ENCODE measurements around the gene LRRC46. TPM values are rescaled to one million over a fixed set of nuclear protein-coding genes. Genes with fewer than 3 reads are reported as not detected.

Gene LRRC46
- total RNA-seq, 1 donor from 2014 or later = not detected

DNA sequence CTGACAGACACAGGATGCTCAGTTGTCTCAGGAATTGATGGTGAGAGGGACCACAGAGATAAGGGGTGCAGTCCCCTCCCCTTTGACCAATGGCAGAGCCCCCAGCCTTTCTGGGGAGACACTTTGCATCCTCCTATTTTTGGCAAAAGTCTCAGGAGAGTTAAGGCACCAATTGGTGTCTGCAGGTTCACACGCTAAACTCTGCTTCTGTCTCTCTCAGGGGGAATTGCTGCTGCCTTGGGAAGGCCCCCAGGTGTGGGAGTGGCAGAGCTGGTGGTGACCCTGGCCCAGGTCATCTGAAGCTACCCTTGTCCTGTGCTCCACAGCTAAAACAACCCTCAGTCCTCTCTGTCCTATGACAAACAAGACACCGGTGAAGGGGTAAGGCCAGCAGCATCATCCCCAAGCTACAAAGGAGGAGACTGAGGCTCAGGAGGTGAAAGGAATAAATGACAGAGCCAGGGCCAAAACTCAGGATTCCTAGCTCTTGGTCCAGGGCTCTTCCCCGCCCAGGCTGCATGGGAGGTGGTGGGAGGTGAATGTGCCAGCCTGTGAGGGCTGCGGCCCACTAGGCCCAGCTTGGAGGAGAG, 30.2 kb upstream of the LRRC46 start:
- Histone ChIP-seq H3K36me3 (ENCODE audit: control insufficient read depth in 3 of 3, insufficient read depth in 3 of 3, low read length in 3 of 3) (no peaks in the 10 kb centered on the region), H3K9ac (ENCODE audit: low read depth in 1 of 3, low read length in 3 of 3) (no peak overlapping the region), H3K27me3 (ENCODE audit: control insufficient read depth in 3 of 3, insufficient read depth in 3 of 3, low read length in 3 of 3) (no peaks in the 10 kb centered on the region), H3K9me3 (ENCODE audit: control insufficient read depth in 3 of 3, low read length in 3 of 3) (no peaks in the 10 kb centered on the region), H3K27ac (ENCODE audit: low read depth, low read length) (no peak overlapping the region), H3K4me1 (ENCODE audit: control insufficient read depth in 3 of 3, insufficient read depth in 3 of 3, low read length in 3 of 3) (peaks cover 6 to 14% (median 8%) of the 10 kb centered on the region in 3 donors), H3K4me3 (ENCODE audit: low read length in 3 of 3) (no peak overlapping the region)

DNA sequence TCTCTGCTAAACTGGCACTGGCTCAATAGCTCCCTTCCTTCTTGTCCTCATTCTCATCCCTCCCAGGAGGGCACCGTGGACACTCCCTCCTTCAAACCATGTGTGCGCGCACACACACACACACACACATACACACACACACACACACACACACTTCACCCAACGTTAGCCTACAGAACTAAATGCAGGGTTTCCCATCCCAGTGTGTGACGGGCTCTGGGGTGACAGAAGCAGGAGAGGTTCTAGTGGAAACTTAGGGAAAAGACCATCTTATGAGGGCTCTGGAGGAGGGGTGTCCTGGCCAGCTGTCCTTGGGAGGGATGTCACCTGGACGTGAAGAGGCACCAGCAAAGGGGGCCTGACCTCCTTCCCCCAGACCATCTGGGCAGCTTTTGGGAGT, 29.6 kb upstream of the LRRC46 start:
- no peak overlapping the region for H3K4me3 ChIP-seq (ENCODE audit: low read length in 3 of 3)
- no peak overlapping the region for H3K9ac ChIP-seq (ENCODE audit: low read depth in 1 of 3, low read length in 3 of 3)
- H3K9me3 ChIP-seq (ENCODE audit: control insufficient read depth in 3 of 3, low read length in 3 of 3) = no peaks in the 10 kb centered on the region
- peaks cover 10 to 20% (median 13%) of the 10 kb centered on the region in 3 donors for H3K4me1 ChIP-seq (ENCODE audit: control insufficient read depth in 3 of 3, insufficient read depth in 3 of 3, low read length in 3 of 3)
- H3K27ac ChIP-seq (ENCODE audit: low read depth, low read length) = no peak overlapping the region
- peaks cover 0 to 2% (median 0%) of the 10 kb centered on the region in 3 donors for H3K36me3 ChIP-seq (ENCODE audit: control insufficient read depth in 3 of 3, insufficient read depth in 3 of 3, low read length in 3 of 3)
- no peaks in the 10 kb centered on the region for H3K27me3 ChIP-seq (ENCODE audit: control insufficient read depth in 3 of 3, insufficient read depth in 3 of 3, low read length in 3 of 3)

DNA sequence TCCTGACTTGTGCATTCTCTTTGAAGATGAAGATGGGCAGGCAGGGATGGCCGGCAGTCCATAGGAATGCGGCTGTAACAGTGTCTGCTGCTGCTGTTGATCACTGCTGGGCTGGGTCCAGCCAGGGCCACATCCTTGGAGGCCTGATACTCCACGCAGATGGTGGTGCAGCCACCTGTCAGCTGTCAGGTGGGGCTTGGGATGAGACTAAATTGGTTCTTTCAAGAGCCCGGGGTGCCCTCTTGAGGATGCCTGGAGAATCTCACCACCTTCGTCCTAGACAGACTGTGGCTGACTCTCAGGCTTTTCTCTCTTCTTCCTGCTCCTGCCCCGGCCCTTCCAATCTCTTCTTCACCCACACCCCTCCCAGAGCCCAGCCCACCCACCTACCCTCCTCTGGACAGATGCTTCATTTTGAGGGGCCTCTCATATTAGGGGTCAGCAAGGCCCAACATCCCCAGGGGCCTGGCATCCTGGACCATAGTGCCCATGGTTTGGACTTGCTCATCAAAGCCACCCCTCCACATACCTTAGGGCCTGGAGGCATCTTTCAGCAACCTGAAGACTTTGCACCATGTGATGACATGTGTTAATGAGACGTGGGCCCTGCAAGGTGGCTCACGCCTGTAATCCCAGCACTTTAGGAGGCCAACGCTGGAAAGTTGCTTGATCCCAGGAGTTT, 29.0 kb upstream of the LRRC46 start:
- peaks cover under 1 to 7% (median 5%) of the 10 kb centered on the region in 3 donors for H3K36me3 ChIP-seq (ENCODE audit: control insufficient read depth in 3 of 3, insufficient read depth in 3 of 3, low read length in 3 of 3)
- no peak overlapping the region for H3K9ac ChIP-seq (ENCODE audit: low read depth in 1 of 3, low read length in 3 of 3)
- H3K4me3 ChIP-seq (ENCODE audit: low read length in 3 of 3) = no peak overlapping the region
- no peaks in the 10 kb centered on the region for H3K9me3 ChIP-seq (ENCODE audit: control insufficient read depth in 3 of 3, low read length in 3 of 3)
- H3K27me3 ChIP-seq (ENCODE audit: control insufficient read depth in 3 of 3, insufficient read depth in 3 of 3, low read length in 3 of 3) = no peaks in the 10 kb centered on the region
- H3K27ac ChIP-seq (ENCODE audit: low read depth, low read length) = no peak overlapping the region
- H3K4me1 ChIP-seq (ENCODE audit: control insufficient read depth in 3 of 3, insufficient read depth in 3 of 3, low read length in 3 of 3) = peaks cover 15 to 26% (median 19%) of the 10 kb centered on the region in 3 donors

DNA sequence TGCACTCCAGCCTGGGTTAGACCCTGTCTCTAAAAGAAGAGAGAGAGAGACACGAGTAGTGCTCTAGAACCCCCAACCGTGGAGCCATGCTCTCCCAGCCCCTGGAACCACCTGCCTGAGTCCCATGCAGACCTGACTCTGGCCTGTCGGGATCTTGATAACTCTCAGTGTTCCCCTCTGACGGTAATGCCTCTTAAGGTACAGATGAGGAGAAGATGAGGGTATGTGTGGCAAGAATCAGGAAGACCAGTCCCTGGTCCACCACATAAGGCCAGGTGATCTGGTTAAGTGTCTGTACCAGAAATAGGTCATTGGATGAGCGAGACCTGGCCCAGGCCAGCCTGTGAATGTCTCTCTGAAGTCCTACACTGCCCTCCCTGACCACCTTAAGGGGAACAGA, 28.3 kb upstream of the LRRC46 start:
- Histone ChIP-seq H3K9me3 (ENCODE audit: control insufficient read depth in 3 of 3, low read length in 3 of 3) (no peaks in the 10 kb centered on the region), H3K4me1 (ENCODE audit: control insufficient read depth in 3 of 3, insufficient read depth in 3 of 3, low read length in 3 of 3) (peaks cover 15 to 33% (median 23%) of the 10 kb centered on the region in 3 donors), H3K36me3 (ENCODE audit: control insufficient read depth in 3 of 3, insufficient read depth in 3 of 3, low read length in 3 of 3) (peaks cover 7 to 14% (median 12%) of the 10 kb centered on the region in 3 donors), H3K9ac (ENCODE audit: low read depth in 1 of 3, low read length in 3 of 3) (no peak overlapping the region), H3K27me3 (ENCODE audit: control insufficient read depth in 3 of 3, insufficient read depth in 3 of 3, low read length in 3 of 3) (no peaks in the 10 kb centered on the region), H3K4me3 (ENCODE audit: low read length in 3 of 3) (no peak overlapping the region), H3K27ac (ENCODE audit: low read depth, low read length) (no peak overlapping the region)

DNA sequence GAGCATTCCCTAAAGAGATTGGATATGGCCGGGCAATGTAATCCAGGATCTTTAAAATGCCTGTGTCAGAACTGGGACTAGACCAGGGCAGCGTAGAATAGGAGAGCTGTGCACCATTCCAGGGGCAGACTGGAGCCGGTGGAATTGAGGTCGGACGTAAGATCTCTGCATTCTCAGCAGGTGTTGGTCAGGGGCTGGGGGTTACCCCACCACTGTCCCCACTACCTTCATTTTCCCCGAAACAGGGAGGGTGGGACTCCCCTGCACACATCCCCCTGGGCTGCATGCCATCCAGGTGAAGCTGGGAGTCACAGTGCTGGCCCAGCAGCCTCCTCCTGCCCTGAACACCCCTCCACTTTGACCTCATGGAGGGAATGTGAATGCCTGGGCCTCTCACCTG, 27.7 kb upstream of the LRRC46 start:
- peaks cover 13 to 20% (median 18%) of the 10 kb centered on the region in 3 donors for H3K36me3 ChIP-seq (ENCODE audit: control insufficient read depth in 3 of 3, insufficient read depth in 3 of 3, low read length in 3 of 3)
- no peak overlapping the region for H3K9ac ChIP-seq (ENCODE audit: low read depth in 1 of 3, low read length in 3 of 3)
- H3K4me3 ChIP-seq (ENCODE audit: low read length in 3 of 3) = no peak overlapping the region
- H3K4me1 ChIP-seq (ENCODE audit: control insufficient read depth in 3 of 3, insufficient read depth in 3 of 3, low read length in 3 of 3) = peaks cover 15 to 35% (median 23%) of the 10 kb centered on the region in 3 donors
- H3K9me3 ChIP-seq (ENCODE audit: control insufficient read depth in 3 of 3, low read length in 3 of 3) = no peaks in the 10 kb centered on the region
- no peaks in the 10 kb centered on the region for H3K27me3 ChIP-seq (ENCODE audit: control insufficient read depth in 3 of 3, insufficient read depth in 3 of 3, low read length in 3 of 3)
- no peak overlapping the region for H3K27ac ChIP-seq (ENCODE audit: low read depth, low read length)

DNA sequence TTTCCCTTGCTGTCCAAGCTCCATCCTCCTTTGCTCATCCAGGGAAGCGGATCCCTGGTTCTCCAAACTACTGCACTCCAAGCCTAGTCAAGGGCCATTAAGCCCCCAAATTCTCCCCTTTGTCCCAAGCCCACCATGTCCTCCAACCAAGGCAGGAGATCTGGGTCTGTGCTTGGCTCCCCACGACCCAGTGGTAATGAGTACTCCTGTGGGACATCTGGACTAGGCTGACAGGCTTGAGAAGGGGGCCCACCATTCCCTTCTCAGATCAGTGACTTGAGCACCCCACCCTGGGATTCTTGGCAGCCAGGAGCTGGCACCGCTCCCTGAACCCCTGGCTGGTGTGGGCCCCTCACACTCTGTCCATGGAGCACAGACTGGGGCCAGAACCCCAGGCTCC, 27.0 kb upstream of the LRRC46 start:
- H3K36me3 ChIP-seq (ENCODE audit: control insufficient read depth in 3 of 3, insufficient read depth in 3 of 3, low read length in 3 of 3) = peaks cover 20 to 27% (median 25%) of the 10 kb centered on the region in 3 donors
- H3K27ac ChIP-seq (ENCODE audit: low read depth, low read length) = no peak overlapping the region
- H3K9ac ChIP-seq (ENCODE audit: low read depth in 1 of 3, low read length in 3 of 3) = no peak overlapping the region
- H3K4me3 ChIP-seq (ENCODE audit: low read length in 3 of 3) = no peak overlapping the region
- H3K4me1 ChIP-seq (ENCODE audit: control insufficient read depth in 3 of 3, insufficient read depth in 3 of 3, low read length in 3 of 3) = peaks cover 15 to 39% (median 23%) of the 10 kb centered on the region in 3 donors
- no peaks in the 10 kb centered on the region for H3K9me3 ChIP-seq (ENCODE audit: control insufficient read depth in 3 of 3, low read length in 3 of 3)
- no peaks in the 10 kb centered on the region for H3K27me3 ChIP-seq (ENCODE audit: control insufficient read depth in 3 of 3, insufficient read depth in 3 of 3, low read length in 3 of 3)

DNA sequence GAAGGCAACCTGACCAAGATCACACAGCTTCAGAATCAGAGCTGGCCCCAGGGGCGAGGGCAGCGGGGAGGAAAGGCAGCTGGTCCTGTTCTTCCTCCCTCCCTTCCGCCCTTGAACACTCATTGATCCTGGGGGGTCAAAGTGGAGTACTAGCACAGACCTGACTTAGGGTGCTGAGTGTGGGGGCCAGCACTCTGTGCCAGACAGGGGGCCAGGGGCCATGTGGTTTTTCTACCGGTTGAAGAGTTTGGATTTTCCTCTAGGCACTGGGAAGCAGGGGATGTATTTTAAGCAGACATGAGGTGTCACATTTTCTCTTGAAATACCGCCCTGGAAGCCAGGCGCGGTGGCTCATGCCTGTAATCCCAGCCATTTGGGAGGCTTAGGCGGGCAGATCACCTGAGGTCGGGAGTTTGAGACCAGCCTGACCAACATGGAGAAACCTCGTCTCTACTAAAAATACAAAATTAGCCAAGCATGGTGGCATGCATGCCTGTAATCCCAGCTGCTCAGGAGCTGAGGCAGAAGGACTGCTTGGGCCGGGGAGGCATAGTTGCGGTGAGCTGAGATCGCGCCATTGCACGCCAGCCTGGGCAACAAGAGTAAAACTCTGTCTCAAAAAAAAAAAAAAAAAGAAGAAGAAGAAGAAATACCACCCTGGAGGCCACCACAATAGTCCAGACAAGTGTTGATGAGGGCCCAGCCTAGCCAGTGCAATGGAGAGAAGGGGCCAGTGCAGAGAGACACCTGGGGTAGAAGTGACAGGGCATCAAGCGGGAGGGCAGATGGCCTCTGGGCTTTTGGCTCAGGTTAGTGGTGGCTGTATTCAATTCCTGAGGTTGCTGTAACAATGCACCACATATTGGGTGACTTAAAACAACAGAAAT, 25.2 kb upstream of the LRRC46 start:
- Histone ChIP-seq H3K4me3 (ENCODE audit: low read length in 3 of 3) (peak overlapping the region in 1 of 3 donors; percentile 35), H3K36me3 (ENCODE audit: control insufficient read depth in 3 of 3, insufficient read depth in 3 of 3, low read length in 3 of 3) (peaks cover 28 to 37% (median 29%) of the 10 kb centered on the region in 3 donors), H3K4me1 (ENCODE audit: control insufficient read depth in 3 of 3, insufficient read depth in 3 of 3, low read length in 3 of 3) (peaks cover 16 to 56% (median 23%) of the 10 kb centered on the region in 3 donors), H3K9ac (ENCODE audit: low read depth in 1 of 3, low read length in 3 of 3) (peak overlapping the region in 2 of 3 donors; percentile 54 to 59), H3K27ac (ENCODE audit: low read depth, low read length) (peak overlapping the region; percentile 92), H3K27me3 (ENCODE audit: control insufficient read depth in 3 of 3, insufficient read depth in 3 of 3, low read length in 3 of 3) (no peaks in the 10 kb centered on the region), H3K9me3 (ENCODE audit: control insufficient read depth in 3 of 3, low read length in 3 of 3) (no peaks in the 10 kb centered on the region)

DNA sequence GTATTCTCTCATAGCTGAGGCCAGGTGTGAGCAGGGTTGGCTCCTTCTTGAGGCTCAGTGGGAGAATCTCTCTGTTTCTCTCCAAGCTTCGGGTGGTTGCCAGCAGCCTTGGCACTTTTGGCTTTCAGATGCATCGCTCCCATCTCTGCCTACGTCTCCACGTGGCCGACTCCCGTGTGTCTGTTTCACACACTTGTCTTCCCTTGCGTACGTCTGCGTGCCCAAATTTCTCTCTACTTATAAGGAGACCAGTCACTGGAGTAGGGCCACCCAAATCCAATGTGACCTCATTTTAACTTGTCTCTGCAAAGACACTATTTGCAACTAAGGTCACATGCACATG, 24.6 kb upstream of the LRRC46 start:
- Histone ChIP-seq H3K36me3 (ENCODE audit: control insufficient read depth in 3 of 3, insufficient read depth in 3 of 3, low read length in 3 of 3) (peaks cover 30 to 43% (median 32%) of the 10 kb centered on the region in 3 donors), H3K9ac (ENCODE audit: low read depth in 1 of 3, low read length in 3 of 3) (peak overlapping the region in 1 of 3 donors; percentile 2), H3K27ac (ENCODE audit: low read depth, low read length) (peak overlapping the region; percentile 92), H3K9me3 (ENCODE audit: control insufficient read depth in 3 of 3, low read length in 3 of 3) (no peaks in the 10 kb centered on the region), H3K27me3 (ENCODE audit: control insufficient read depth in 3 of 3, insufficient read depth in 3 of 3, low read length in 3 of 3) (no peaks in the 10 kb centered on the region), H3K4me1 (ENCODE audit: control insufficient read depth in 3 of 3, insufficient read depth in 3 of 3, low read length in 3 of 3) (peaks cover 20 to 62% (median 23%) of the 10 kb centered on the region in 3 donors), H3K4me3 (ENCODE audit: low read length in 3 of 3) (no peak overlapping the region)

DNA sequence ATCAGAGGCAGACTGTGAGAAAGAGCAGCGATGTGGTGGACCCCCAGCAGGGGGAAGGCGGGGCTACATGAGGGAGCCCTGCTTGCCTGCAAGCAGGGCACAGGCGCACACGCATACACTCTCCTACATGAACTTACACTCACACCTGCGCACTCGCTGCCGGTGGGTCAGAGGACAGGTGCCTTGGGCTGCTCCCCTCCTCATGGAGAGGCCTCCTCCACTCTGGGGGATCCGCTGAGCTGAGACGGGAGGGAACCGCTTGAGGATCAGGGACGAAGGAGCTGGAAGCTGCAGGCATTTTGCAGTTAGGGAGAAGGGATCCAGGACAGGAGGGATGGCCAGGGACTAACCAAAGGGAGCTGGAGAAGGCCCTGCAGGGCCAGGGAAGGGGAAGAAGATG, 24.0 kb upstream of the LRRC46 start:
- H3K9me3 ChIP-seq (ENCODE audit: control insufficient read depth in 3 of 3, low read length in 3 of 3) = no peaks in the 10 kb centered on the region
- no peak overlapping the region for H3K4me3 ChIP-seq (ENCODE audit: low read length in 3 of 3)
- peaks cover 32 to 46% (median 37%) of the 10 kb centered on the region in 3 donors for H3K36me3 ChIP-seq (ENCODE audit: control insufficient read depth in 3 of 3, insufficient read depth in 3 of 3, low read length in 3 of 3)
- H3K4me1 ChIP-seq (ENCODE audit: control insufficient read depth in 3 of 3, insufficient read depth in 3 of 3, low read length in 3 of 3) = peaks cover 21 to 64% (median 23%) of the 10 kb centered on the region in 3 donors
- no peaks in the 10 kb centered on the region for H3K27me3 ChIP-seq (ENCODE audit: control insufficient read depth in 3 of 3, insufficient read depth in 3 of 3, low read length in 3 of 3)
- H3K27ac ChIP-seq (ENCODE audit: low read depth, low read length) = peak overlapping the region; percentile 92
- peak overlapping the region in 2 of 3 donors; percentile 16 to 20 for H3K9ac ChIP-seq (ENCODE audit: low read depth in 1 of 3, low read length in 3 of 3)

Measured in skeletal muscle tissue (tissue), 4 donors.